Right lobe of liver (tissue), 4 donors: ENCODE data around the gene PDPR.
"Not testable (repeated sequence)": the region's sequence is repeated elsewhere in the genome, so short reads cannot be mapped to it uniquely, and the experiment has no call there.

Source experiments
- CTCF ChIP-seq, 4 donors: fragments of 200-600 bp in 3 of 4; fragments of 450-650 bp in 1 of 4; IDR thresholded peaks; one replicate each; pipeline versions ENCODE4 v1.5.1 to v1.8.0; 2016 to 2022; ENCODE audit warnings: antibody characterized with exemption in 4 of 4, mild to moderate bottlenecking in 2 of 4
- POLR2A ChIP-seq: fragments of 450-650 bp; IDR thresholded peaks from one replicate; pipeline ENCODE4 v1.6.1; 2017; ENCODE audit warnings: antibody characterized with exemption, mild to moderate bottlenecking
- donor health status: DM: no; HTN: no; CAD: no.
- donor health status: DM: no; HTN: no; CAD: no.
- donor health status: DM: no; HTN: yes; CAD: no.

GRCh38 chr16:70154736-70155135 is 40.6 kb downstream of the PDPR start:
- TF ChIP-seq CTCF (IDR thresholded peaks at IDR 0.05); POLR2A: not testable (repeated sequence)
